ENCODE data around the gene LURAP1L. TPM values are rescaled to one million over a fixed set of nuclear protein-coding genes. Genes with fewer than 3 reads are reported as not detected.

Gene LURAP1L
- total RNA-seq, 4 donors from 2014 or later, result 11.4 to 28.8 (median 23.9) TPM

DNA sequence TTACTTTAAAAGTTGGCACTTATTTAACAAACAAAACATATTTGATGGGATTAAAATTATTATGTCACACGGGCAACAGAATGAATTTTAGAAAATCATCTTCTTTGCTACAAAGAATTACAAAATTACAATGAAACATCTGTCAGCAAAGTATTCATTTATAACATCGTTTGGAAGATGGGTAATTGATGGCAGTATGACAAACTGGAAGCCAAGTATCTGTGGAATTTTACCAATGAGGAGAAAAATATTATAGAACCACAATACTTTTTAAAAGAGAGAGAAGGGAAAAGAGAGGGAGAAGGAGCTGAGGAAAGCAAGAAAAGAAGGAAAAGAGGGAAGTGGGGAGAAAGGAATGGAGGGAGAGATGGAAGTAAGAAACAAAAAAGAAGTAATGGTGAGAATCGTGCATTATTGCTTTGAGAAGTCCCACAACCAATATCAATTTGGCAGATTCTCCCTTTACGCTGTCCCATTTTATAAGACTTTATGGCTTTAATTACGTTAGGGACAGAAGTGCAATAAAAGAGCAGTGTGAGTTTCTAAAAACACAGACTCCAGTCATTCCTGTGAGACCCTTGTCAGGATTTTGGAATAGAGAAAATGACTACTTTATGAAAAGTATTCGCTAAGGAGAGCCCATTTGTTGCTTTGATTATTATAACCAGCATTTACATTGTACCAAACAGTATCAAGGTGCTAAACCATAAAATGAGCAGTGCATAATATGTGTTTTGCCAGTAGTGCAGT is 76.7 kb downstream of the LURAP1L start:
- Histone ChIP-seq H3K36me3 (no peaks in the 10 kb centered on the region), H3K27ac (replicated peaks in 1 of 4) (no peak overlapping the region), H3K4me3 (no peak overlapping the region), H3K9me3 (no peaks in the 10 kb centered on the region), H3K4me1 (peaks cover 0 to 6% (median 0%) of the 10 kb centered on the region in 4 donors), H3K27me3 (no peaks in the 10 kb centered on the region)
- no peak for TF ChIP-seq POLR2AphosphoS5 (IDR thresholded peaks at IDR 0.05)
- no peak for TF ChIP-seq CTCF (IDR thresholded peaks at IDR 0.05)
- no peak for TF ChIP-seq POLR2A (IDR thresholded peaks at IDR 0.05; ENCODE audit: low read depth)
- TF ChIP-seq EP300 (IDR thresholded peaks at IDR 0.05), result no peak
- no peak for DNase-seq (ENCODE audit: extremely low spot score)
- intact Hi-C loops (cut with DNase I), result no loop called here
- WGBS, result 74% methylated on average over 6 of the region's 6 CpGs

- Histone ChIP-seq H3K27ac (replicated peaks in 1 of 4) (no peak overlapping the region), H3K4me3 (no peak overlapping the region), H3K36me3 (no peaks in the 10 kb centered on the region), H3K4me1 (peaks cover 0 to 6% (median 0%) of the 10 kb centered on the region in 4 donors), H3K27me3 (no peaks in the 10 kb centered on the region), H3K9me3 (no peaks in the 10 kb centered on the region)
- WGBS, result 88% methylated on average over 4 of the region's 4 CpGs
- no peak for TF ChIP-seq CTCF (IDR thresholded peaks at IDR 0.05)
- TF ChIP-seq POLR2A (IDR thresholded peaks at IDR 0.05; ENCODE audit: low read depth), result no peak
- no peak for TF ChIP-seq EP300 (IDR thresholded peaks at IDR 0.05)
- TF ChIP-seq POLR2AphosphoS5 (IDR thresholded peaks at IDR 0.05), result no peak
- DNase-seq (ENCODE audit: extremely low spot score), result no peak
- intact Hi-C loops (cut with DNase I), result no loop called here
Observed at GRCh38 chr9:12853051-12853450, 78.2 kb downstream of the LURAP1L start.

- WGBS, result 92% methylated on average over 2 of the region's 2 CpGs
Observed at GRCh38 chr9:12854221-12854620, 79.4 kb downstream of the LURAP1L start.

GRCh38 chr9:12855066-12855465 is 80.2 kb downstream of the LURAP1L start:
- intact Hi-C loops (cut with DNase I), result no loop called here
- H3K27ac ChIP-seq (replicated peaks in 1 of 4), result no peak overlapping the region
- no peak for DNase-seq (ENCODE audit: extremely low spot score)
- H3K27me3 ChIP-seq, result no peaks in the 10 kb centered on the region
- H3K4me1 ChIP-seq, result no peaks in the 10 kb centered on the region
- 94% methylated on average over 4 of the region's 4 CpGs for WGBS
- H3K36me3 ChIP-seq, result no peaks in the 10 kb centered on the region
- H3K9me3 ChIP-seq, result no peaks in the 10 kb centered on the region
- no peak overlapping the region for H3K4me3 ChIP-seq
- no peak for TF ChIP-seq POLR2AphosphoS5 (IDR thresholded peaks at IDR 0.05)
- TF ChIP-seq POLR2A (IDR thresholded peaks at IDR 0.05; ENCODE audit: low read depth), result no peak
- TF ChIP-seq CTCF (IDR thresholded peaks at IDR 0.05), result no peak
- TF ChIP-seq EP300 (IDR thresholded peaks at IDR 0.05), result no peak

More at GRCh38 chr9:12854221-12854620, 79.4 kb downstream of the LURAP1L start:
- TF ChIP-seq POLR2A (IDR thresholded peaks at IDR 0.05; ENCODE audit: low read depth) (no peak), POLR2AphosphoS5 (IDR thresholded peaks at IDR 0.05) (no peak), CTCF (IDR thresholded peaks at IDR 0.05) (no peak)
- peaks cover 0 to 6% (median 0%) of the 10 kb centered on the region in 4 donors for H3K4me1 ChIP-seq
- DNase-seq (ENCODE audit: extremely low spot score), result no peak
- intact Hi-C loops (cut with DNase I), result no loop called here
- H3K9me3 ChIP-seq, result no peaks in the 10 kb centered on the region
- H3K27me3 ChIP-seq, result no peaks in the 10 kb centered on the region
- no peak overlapping the region for H3K27ac ChIP-seq (replicated peaks in 1 of 4)
- H3K36me3 ChIP-seq, result no peaks in the 10 kb centered on the region
- H3K4me3 ChIP-seq, result no peak overlapping the region

- no peak for DNase-seq (ENCODE audit: extremely low spot score)
- Histone ChIP-seq H3K9me3 (no peaks in the 10 kb centered on the region), H3K36me3 (no peaks in the 10 kb centered on the region), H3K4me1 (no peaks in the 10 kb centered on the region), H3K27me3 (no peaks in the 10 kb centered on the region), H3K27ac (replicated peaks in 1 of 4) (no peak overlapping the region), H3K4me3 (no peak overlapping the region)
- intact Hi-C loops (cut with DNase I), result no loop called here
- no peak for TF ChIP-seq EP300 (IDR thresholded peaks at IDR 0.05)
- TF ChIP-seq CTCF (IDR thresholded peaks at IDR 0.05), result no peak
- no peak for TF ChIP-seq POLR2A (IDR thresholded peaks at IDR 0.05; ENCODE audit: low read depth)
- no peak for TF ChIP-seq POLR2AphosphoS5 (IDR thresholded peaks at IDR 0.05)
- WGBS, result 57% methylated on average over 5 of the region's 5 CpGs
Observed at GRCh38 chr9:12856603-12857002, 81.8 kb downstream of the LURAP1L start.
